Activated CD4-positive, alpha-beta T cell treated with anti-CD3 and anti-CD28 coated beads, Interleukin-2, Interleukin-6, amounts not matched to agents 100 ng/mL and 50 ng/mL, durations not matched to agents 16 hours and 8 hours (primary cell): Measurements from ENCODE around the gene TRABD.

Experiments
- DNase-seq: peaks from one replicate; pipeline ENCODE4 v3.0.0-alpha.2; 2020

The TRABD gene

DNA sequence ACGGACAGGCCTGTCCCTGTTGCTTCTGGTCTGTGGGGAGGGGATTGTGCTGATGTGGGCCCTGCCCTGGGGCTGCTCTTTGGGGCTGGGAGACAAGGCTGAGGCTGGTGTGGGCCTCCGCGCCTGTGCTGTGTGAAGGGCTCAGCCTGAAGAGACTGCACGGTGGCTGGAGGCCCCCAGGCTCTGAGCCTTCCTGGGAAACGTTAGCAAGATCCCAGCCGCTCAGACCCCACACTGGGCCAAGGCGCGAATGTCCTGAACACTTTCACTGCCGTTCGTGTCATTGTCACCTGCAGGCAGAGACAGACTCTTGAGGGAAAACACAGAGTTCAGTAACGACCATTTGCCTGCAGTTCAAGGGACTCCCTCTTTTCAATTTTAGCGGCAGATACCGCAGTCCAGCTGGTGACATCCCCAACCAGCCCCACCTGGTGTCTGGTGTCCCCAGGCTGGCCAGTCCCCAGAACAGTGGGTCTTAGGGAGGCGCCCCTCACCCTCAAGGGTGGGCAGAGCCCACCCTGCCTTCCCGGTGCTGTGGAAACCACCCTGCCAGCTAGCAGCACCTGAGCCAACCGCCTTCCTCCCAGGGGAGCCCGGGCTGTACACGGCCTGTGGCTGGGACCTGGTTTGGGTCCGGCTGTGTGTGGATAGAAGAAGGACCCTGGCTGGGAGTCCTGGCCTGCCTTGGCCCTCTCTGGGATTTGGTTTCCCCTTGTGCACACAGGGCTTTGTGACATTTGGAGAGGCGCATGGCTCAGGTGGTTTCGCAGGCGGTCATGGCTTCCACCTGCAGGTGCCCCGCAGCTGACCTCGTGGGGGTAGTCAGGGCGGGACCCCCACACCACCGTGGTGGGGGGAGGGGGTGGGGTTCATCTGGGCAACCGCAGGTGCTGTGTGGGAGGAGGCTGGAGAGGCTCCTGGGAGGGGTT is 9.5 kb upstream of the TRABD start:
- no peak for DNase-seq

DNA sequence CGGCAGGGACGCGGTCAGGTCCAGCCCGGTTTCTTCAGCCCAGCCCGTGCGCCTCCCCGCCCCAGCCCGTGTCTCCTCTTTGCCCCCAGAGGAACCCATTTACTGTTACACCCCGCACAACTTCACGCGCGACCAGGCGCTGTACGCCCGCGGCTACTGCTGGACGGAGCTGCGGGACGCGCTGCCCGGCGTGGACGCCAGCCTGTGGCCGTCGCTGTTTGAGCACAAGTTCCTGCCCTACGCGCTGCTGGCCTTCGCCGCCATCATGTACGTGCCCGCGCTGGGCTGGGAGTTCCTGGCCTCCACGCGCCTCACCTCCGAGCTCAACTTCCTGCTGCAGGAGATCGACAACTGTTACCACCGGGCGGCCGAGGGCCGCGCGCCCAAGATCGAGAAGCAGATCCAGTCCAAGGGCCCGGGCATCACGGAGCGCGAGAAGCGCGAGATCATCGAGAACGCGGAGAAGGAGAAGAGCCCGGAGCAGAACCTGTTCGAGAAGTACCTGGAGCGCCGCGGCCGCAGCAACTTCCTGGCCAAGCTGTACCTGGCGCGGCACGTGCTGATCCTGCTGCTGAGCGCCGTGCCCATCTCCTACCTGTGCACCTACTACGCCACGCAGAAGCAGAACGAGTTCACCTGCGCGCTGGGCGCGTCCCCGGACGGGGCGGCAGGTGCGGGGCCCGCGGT is 8.7 kb upstream of the TRABD start:
- DNase-seq: no peak

DNA sequence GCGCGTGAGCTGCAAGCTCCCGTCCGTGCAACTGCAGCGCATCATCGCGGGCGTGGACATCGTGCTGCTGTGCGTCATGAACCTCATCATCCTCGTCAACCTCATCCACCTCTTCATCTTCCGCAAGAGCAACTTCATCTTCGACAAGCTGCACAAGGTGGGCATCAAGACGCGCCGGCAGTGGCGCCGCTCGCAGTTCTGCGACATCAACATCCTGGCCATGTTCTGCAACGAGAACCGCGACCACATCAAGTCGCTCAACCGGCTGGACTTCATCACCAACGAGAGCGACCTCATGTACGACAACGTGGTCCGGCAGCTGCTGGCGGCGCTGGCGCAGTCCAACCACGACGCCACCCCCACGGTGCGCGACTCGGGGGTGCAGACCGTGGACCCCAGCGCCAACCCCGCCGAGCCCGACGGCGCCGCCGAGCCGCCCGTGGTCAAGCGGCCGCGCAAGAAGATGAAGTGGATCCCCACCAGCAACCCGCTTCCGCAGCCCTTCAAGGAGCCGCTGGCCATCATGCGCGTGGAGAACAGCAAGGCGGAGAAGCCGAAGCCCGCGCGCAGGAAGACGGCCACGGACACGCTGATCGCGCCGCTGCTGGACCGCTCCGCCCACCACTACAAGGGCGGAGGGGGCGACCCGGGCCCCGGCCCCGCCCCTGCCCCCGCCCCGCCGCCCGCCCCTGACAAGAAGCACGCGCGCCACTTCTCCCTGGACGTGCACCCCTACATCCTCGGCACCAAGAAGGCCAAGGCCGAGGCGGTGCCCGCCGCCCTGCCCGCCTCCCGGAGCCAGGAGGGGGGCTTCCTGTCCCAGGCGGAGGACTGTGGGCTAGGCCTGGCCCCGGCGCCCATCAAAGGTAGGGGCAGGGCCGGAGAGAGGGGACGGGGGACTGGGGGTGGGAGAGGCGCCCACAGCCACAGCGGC is 7.9 kb upstream of the TRABD start:
- DNase-seq: no peak

GRCh38 chr22:50178471-50178864 is 7.2 kb upstream of the TRABD start:
- DNase-seq: no peak

DNA sequence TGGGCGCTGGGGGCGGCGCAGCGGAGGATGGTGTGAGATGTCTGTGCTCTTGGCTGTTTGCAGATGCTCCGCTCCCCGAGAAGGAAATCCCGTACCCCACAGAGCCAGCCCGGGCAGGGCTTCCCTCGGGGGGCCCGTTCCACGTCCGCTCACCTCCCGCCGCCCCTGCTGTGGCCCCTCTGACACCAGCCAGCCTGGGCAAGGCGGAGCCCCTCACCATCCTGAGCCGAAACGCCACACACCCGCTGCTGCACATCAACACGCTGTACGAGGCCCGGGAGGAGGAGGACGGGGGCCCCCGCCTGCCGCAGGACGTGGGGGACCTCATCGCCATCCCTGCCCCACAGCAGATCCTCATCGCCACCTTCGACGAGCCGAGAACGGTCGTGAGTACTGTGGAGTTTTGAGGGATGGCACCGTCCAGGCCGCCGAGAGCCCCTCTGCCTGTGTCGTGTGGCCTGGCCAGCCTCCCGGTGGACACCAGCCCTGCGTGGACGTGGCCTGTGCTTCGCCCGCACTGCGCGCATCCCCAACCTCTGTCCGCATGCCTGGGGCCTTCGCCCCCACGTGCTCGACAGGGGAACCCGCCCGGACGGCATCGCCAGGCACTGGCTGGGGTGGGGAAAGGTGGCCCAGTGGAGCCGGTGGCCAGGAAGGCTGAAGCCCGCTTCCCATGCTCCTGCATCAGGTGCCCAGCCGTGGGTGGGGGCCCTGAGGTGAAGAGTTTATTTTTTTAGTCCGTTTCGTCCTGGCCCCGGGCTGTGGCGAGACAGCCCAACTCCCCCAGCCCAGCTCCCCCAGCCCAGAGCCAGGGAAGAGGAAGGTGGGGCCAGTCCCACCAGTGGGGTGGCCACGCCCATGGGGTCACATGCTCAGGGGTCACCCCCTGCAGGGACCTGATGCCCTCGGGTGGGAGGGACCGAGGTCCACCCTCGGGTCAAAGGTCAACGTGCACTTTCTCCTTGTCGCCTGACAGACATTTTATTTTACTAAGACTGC is 6.5 kb upstream of the TRABD start:
- DNase-seq: no peak

DNA sequence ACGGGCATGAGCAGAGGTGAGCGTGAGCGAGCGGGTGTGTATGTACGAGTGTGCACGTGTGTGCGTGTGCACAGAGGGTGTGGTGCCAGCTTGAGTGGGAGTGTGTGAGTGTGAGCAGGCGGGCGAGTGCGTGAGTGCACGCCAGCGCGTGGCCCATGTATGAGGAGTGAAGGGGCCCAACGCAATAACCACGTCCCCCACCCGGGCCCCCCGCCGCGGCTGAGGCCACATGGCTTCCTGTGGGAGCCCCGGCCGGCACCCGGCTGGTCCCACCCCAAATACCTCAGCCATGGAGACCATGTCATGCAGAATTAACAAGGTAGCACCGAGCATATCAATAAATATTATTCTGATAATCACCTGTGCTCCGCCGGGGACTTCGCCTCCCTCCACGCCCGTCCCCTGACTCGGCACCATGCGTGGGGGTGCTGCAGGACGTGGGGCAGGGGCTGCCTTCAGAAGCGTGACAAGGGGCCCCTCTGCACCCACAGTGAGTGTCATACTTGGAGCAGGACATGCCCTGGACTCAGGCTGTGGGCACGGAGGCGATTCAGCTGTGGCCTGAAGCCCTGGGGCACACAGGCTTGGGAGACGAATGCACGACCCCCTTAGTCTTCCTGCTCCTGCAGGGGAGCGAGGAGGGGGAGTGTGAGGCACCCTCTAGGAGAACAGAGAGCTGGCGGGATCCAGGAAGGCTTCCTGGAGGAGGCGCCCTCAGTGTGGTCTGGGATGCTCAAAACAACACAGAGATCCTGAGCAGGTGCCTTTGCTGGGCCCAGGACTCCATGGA is 5.6 kb upstream of the TRABD start:
- DNase-seq: no peak

- no peak for DNase-seq
Measured at GRCh38 chr22:50180727-50181521, 4.8 kb upstream of the TRABD start.

DNA sequence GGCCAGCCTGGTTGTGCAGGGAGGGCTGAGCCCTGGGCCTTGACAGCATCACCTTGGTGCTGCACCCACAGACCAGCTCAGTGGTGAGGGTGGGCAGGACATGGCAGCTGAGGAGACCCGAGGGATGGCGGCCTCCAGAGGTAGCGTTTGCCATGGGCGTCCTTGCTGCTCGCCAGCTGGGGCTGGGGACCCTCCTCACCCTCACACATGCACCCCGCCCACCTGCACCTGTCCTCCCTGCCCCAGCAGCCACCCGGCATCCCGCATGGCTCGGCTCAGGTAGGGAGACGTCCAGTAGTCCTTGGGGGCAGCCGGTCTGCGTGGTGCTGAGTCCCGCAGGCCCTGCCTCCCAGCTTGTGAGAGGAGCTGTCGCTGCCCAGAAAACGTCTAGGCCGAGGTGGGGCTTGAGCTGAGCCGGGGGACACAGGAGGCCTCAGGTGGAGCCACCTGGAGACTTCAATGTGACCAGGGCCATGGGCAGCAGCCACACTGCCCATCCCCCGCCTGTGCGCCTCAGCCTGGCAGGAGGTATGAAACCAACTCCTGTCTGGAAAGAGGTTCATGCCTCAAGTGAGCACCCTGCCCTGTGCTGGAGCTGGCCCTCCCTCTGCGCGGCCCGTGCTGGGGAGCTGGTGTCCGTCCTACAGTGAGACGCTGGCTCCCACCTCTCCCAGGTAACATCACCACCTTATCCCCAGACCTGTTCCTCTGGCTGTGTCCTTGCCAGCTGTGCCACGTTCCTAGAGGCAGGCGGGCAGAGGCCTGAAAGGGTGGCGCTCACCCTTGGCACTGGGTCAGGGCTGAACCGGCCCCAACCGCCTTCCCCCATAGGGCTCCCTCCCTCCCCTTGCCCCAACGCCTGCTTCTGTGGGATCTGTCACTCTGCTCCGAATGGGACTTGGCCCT is 3.3 kb upstream of the TRABD start:
- no peak for DNase-seq

GRCh38 chr22:50183141-50183971 is 2.4 kb upstream of the TRABD start:
- no peak for DNase-seq

DNA sequence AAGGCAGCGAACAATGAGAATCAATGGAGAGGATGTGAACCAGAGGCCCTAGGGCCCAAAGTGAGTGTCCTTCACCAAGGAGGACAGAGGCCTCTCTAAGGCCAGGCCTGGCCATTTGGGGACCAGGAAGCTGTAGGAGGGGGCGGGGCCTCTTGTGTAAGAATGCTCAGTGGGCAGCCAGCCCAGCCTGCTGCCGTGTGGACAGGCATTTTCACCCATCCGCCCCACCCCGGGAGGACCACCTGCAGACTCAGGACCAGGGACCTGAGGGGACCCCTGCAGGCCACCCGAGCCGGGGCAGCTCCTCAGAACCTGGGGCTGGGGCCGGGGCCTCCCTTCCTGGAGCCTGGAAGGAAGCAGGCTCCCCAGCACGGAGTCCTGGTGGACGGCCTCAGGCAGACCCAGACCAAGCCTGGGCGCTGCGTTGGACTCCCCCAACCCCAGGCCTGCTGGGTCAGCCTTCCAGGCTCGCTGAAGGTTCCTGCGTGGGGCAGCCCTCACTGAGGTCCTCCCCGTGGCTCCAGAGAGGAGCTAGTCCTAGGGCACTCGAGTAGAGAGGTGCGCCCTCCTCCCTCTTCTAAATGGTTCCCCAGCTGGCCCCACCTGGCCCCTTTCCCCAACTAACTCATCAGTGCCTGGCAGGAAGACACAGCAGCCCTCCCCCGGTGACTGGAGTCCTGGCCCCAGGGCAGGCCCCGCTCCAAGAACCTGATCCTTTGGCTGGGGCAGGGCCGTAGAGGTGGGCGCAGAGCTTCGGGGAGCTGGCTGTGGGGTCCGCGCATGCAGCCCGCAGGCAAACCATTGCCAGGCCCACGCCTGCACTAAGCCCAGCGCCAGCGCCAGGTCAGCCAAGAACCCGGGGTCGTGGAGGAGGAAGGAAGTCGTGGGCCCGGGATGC is 1.5 kb upstream of the TRABD start:
- no peak for DNase-seq

DNA sequence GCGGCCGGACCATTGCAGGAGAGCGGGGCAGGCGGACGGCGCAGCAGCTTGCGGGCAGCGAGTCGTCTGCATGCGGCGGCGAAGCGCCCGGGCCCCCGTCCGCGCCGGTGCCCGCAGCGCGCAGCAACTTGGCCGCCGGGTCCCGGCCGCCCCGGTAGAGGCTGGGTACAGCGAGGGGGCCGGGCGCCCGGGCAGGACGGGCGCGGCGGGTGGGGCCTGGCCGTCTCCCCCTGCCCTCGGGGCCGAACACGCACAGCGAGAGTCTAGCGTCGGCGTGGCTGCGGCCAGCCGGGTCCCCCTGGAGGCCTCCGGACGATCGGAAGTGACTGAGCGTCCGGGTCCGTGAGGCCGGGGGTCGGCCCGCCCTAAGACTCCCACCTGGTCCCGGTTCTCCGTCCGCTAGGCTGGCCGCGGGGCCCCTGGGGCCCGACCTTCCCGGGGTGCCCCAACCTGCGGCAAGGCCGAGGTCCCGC is 775 bp upstream of the TRABD start:
- no peak for DNase-seq

- no peak for DNase-seq
Measured at GRCh38 chr22:50186181-50186714, 535 bp downstream of the TRABD start.

DNA sequence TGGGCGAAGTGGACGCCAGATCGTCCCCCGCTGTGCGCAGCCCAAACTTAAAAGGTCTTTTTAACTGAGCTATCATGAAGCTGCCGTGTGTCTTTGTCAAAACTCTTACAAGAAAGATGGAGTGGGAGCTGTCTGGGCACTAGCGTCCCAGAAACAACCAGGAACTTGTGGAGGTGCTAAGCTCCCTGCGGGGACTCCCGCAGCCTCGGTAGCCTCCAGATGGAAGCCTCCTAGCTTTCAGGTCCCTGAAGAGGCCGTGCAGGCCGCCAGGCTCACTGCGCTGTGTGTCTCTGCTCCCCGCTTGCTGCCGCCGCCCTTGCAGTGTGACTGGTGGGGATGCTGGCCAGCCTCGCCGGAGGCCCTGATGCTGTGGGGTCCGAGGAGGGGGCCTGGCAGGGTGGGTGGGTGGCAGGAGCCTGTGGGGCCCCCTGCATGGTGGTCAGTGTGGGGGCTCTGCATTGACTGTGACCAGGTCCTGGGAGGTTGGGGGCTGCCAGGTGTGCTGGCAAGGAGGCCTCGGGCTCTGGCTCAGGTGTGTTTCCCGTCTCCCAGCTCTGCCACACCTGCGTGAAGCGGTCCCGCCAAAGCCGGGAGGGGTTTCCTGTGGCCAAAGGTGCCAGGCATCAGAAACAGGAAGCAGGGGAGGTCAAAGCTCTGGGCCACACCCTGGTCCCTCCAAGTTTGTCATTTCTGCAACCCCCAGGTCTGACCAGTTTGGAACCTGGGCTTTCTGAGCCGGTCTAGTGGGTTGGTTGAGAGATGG is 1.2 kb downstream of the TRABD start:
- DNase-seq: peak; percentile 43

GRCh38 chr22:50188356-50188755 is 2.6 kb downstream of the TRABD start:
- no peak for DNase-seq

- DNase-seq: no peak
Measured at GRCh38 chr22:50189184-50189848, 3.6 kb downstream of the TRABD start.
